ENCODE measurements around the gene GSTO2.

GSTO2 gene

GRCh38 chr10:104254493-104255310 is 14.3 kb upstream of the GSTO2 start, which contains the start of gene GSTO1:
GSTO1 (plus strand) TSS chr10:104254892; CDS start chr10:104254929, 37 bp downstream.
- peak; percentile 55 for DNase-seq

DNA sequence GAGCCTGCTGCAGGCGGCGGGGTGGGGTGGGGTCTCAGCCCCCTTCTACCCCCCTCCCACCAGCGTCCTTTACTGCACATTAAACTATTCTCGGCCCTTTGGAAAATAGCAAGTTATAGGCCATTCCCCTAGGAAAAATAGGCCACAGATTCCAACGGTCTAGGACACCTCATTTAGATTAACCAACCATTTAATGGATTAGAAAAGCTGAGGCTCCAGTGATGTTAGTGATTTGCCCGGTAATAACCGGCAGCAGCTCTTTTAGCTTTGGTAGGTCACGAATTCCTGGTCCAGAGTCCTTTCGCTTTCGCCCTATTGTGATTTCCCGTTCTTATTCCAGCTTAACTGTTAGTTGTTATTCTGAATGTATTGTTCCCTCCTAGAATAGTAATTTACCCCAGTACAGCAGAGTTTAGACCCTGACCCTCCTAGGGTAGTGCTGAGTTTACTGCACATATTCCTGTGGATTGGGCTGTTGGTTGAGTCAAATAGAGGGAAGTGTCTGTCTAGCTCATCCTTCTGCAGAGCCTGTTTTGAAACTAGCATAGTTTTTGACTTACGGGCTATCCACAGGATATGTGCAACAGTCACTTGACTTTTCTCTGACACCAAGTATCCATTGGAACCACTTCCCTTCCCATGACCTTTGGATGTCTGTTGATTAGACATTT is 13.5 kb upstream of the GSTO2 start:
- peak; percentile 30 for DNase-seq

DNA sequence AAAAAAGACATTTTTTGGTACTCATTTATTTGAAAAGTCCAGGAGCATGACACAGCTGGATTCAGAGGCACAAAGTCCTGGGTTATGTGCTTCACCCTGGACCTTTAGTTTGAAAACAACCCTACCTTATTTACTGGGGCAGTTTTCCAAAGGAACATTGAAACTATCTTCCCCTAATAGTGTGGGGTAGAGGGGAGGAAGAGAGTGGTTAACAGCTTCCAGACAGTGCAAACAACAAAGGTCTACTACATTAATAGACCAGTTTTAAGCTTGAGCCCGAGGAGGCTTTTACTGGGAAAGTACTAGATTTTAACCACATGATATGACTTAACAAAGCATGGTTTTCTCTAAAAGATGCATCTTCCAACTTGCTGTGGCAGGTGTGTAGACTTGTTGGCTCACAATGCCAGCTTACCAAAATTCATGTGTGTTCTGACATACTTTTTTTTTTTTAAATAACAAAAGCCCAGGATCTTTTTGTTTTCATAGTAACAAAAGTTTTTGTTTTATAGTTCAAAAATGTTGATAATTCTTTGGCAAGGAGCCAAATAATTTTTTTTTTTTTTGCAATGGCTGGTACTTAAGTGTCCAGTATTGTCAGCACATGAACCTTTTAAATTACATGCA is 12.5 kb upstream of the GSTO2 start:
- DNase-seq = peak; percentile 48

GRCh38 chr10:104257235-104257634 is 11.7 kb upstream of the GSTO2 start:
- DNase-seq = no peak

GRCh38 chr10:104258209-104258608 is 10.8 kb upstream of the GSTO2 start:
- DNase-seq = no peak

- DNase-seq = no peak
These were observed 9.5 kb upstream of the GSTO2 start for GRCh38 chr10:104259456-104259855.

DNA sequence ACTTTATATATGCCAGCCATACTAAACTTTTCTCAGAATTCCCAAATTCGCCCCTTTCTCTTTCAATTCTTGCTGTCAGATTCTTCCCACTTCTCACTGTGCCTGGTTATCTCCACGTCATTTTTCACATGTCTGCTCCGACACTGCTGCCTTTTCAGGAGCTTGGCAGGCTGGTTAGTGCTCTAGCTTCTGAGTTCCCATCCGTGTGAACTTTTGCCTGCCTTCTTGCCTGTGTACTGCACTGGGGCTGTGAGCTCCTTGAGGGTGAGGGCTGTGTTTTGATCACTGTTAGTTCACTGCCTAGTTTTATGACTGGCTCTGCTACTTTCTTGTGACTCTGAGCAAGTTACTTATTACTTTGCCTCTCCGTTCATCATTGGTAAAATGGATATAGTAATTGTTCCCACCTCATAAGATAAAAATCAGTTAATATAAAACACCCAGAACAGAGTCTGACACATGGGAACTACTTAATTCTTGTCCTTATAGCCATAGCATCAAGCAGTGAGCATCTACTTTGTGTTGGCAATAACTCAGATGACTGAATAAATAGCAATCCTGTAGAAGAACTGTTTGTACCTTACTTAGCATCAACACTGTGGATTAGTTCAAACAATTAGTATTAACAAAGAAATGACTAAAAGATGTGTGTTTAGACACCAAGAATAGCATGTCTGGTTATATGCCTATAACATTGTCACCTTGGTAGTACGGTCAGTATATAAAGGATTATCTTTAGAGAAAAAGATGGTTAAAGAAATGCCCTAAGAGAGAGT is 8.8 kb upstream of the GSTO2 start:
- no peak for DNase-seq

- no peak for DNase-seq
These were observed 8.2 kb upstream of the GSTO2 start for GRCh38 chr10:104260775-104261115.

GRCh38 chr10:104262055-104262454 is 6.9 kb upstream of the GSTO2 start:
- DNase-seq = no peak

- no peak for DNase-seq
These were observed 4.2 kb upstream of the GSTO2 start for GRCh38 chr10:104264783-104265182.

- DNase-seq = no peak
These were observed 1.1 kb upstream of the GSTO2 start for GRCh38 chr10:104267721-104268404.

DNA sequence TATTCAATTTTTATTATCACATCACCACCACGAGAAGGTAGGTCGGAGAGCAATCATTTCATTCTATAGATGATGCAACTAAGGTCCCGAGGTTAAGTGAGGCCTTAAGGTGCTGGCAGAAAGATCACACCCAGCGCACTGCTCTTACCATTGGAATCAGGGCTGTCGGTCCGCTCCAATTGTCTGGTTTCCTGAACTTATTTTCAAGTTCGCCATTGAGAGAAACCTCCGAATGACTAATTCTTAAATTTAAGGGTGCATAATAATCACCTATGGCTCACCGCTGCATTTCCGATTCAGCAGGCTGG is 625 bp upstream of the GSTO2 start:
- no peak for DNase-seq

DNA sequence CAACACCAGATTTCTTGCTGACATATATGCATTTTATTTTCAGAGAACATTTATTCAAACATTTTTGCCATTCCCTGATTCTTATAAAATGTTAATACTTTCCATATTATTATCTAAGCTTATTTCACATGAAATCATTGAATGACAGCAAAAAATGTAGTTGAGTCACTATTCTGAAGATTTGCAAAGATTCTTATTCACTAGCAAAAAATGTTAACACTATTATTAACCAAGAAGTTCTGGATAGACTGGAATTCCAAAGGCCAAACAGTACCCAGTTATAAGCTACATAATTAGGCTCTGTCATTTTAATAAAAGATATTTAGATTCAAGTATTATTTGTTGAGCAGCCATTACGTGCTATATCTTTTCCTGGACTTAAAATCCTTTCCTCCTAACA is 4.3 kb downstream of the GSTO2 start:
- DNase-seq = no peak

- no peak for DNase-seq
These were observed 5.1 kb downstream of the GSTO2 start for GRCh38 chr10:104273899-104274575.

- peak; percentile 51 for DNase-seq
These were observed 6.1 kb downstream of the GSTO2 start for GRCh38 chr10:104274762-104275721.

GRCh38 chr10:104276192-104276591 is 7.2 kb downstream of the GSTO2 start:
- DNase-seq = no peak

DNA sequence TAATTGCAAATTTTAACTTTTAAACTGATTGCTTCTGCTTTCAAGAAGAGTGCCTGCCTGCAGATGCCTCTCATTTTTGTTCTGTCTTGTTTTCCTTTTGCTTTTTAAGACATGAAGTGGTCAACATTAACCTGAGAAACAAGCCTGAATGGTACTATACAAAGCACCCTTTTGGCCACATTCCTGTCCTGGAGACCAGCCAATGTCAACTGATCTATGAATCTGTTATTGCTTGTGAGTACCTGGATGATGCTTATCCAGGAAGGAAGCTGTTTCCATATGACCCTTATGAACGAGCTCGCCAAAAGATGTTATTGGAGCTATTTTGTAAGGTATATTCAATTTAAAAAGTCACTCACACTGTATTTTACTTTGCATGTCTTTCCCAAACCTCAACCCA is 8.8 kb downstream of the GSTO2 start:
- DNase-seq = no peak

GRCh38 chr10:104279550-104280259 is 10.7 kb downstream of the GSTO2 start:
- DNase-seq = no peak

- DNase-seq = no peak
These were observed 12.7 kb downstream of the GSTO2 start for GRCh38 chr10:104281694-104282093.

GRCh38 chr10:104284846-104285245 is 15.9 kb downstream of the GSTO2 start:
- DNase-seq = no peak

All from CD4-positive, alpha-beta T cell treated with Interleukin-12 subunit alpha and Interleukin-12 subunit beta, for 1 hour (primary cell).